Upper lobe of left lung (tissue), 6 donors: ENCODE data around the gene SELENOI. TPM values are rescaled to one million over a fixed set of nuclear protein-coding genes. Genes with fewer than 3 reads are reported as not detected.
A peak's percentile ranks its signal among the peaks of the same experiment; 100 is the strongest.

Experiments
- ATAC-seq, 2 donors: fragments of 200-7000 bp; cut with Tn5 transposase; one replicate each; pipeline ENCODE4 v1.9.1; 2022; ENCODE audit warnings: mild to moderate bottlenecking in 2 of 2, moderate library complexity in 2 of 2; ENCODE audit not compliant: low FRiP score in 2 of 2
- DNase-seq, 2 donors: peaks; one replicate each; pipeline ENCODE4 v3.0.0-alpha.2; 2019 to 2020
- H3K27ac ChIP-seq, 4 donors: fragments of 200-600 bp; sonication (generic); one replicate each; pipeline ENCODE4 v1.5.1; 2016 to 2019
- H3K27me3 ChIP-seq, 4 donors: fragments of 200-600 bp; sonication (generic); one replicate each; pipeline ENCODE4 v1.5.1; 2017 to 2019
- H3K36me3 ChIP-seq, 4 donors: fragments of 200-600 bp; sonication (generic); one replicate each; pipeline ENCODE4 v1.5.1; 2016 to 2019
- H3K4me1 ChIP-seq, 4 donors: fragments of 200-600 bp; sonication (generic); one replicate each; pipeline ENCODE4 v1.5.1; 2018 to 2019
- H3K4me3 ChIP-seq, 4 donors: fragments of 200-600 bp; sonication (generic); one replicate each; pipeline ENCODE4 v1.5.1; 2017 to 2019; ENCODE audit warnings: mild to moderate bottlenecking in 2 of 4, moderate library complexity in 1 of 4
- H3K9me3 ChIP-seq, 4 donors: fragments of 200-600 bp; sonication (generic); one replicate each; pipeline ENCODE4 v1.5.1; 2018 to 2019
- EP300 ChIP-seq, 4 donors: sonication (generic); formaldehyde crosslinking; IDR thresholded peaks; one replicate each; pipeline ENCODE4 v1.5.1; 2017; ENCODE audit warnings: antibody characterized with exemption in 4 of 4, control low read depth in 2 of 4
- POLR2A ChIP-seq, 4 donors: fragments of 450-650 bp; IDR thresholded peaks; one replicate each; pipeline ENCODE4 v1.5.1; 2016 to 2017; ENCODE audit warnings: antibody characterized with exemption in 4 of 4, mild to moderate bottlenecking in 2 of 4
- POLR2AphosphoS5 ChIP-seq, 2 donors: sonication (generic); formaldehyde crosslinking; IDR thresholded peaks; one replicate each; pipeline ENCODE4 v1.5.1; 2017; ENCODE audit warnings: antibody characterized with exemption in 2 of 2
- WGBS, 2 donors: methylation state at CpG; one replicate each; pipeline ENCODE4 v1.1.5; 2017 to 2018; 5-methylcytosine and 5-hydroxymethylcytosine counted together
- total RNA-seq, 6 donors: library from RNA; depleted of rRNA in 4 of 6; stranded (reverse); fragments of >200 nt in 4 of 6; gene quantifications; one replicate each; pipeline versions ENCODE4 v1.1.0 to v1.2.1, GENCODE V29; 2016 to 2021
- TF ChIP-seq, protein P1 (sequence below), 6 experiments: fragments of 450-650 bp in 4 of 6; fragments of 200-600 bp in 2 of 6; sonication (generic) in 2 of 6; IDR thresholded peaks; one replicate each; pipeline ENCODE4 v1.5.1; 2016 to 2019; ENCODE audit warnings: antibody characterized with exemption in 6 of 6
- donor health status: DM: no; HTN: no; CAD: no; lungs with moderate emphysema.
- donor health status: DM: no; HTN: yes; CAD: no; lungs with severe emphysema.

Gene SELENOI
- total RNA-seq, 6 donors from 2014 or later: 6.8 to 21.6 (median 17.2) TPM

DNA sequence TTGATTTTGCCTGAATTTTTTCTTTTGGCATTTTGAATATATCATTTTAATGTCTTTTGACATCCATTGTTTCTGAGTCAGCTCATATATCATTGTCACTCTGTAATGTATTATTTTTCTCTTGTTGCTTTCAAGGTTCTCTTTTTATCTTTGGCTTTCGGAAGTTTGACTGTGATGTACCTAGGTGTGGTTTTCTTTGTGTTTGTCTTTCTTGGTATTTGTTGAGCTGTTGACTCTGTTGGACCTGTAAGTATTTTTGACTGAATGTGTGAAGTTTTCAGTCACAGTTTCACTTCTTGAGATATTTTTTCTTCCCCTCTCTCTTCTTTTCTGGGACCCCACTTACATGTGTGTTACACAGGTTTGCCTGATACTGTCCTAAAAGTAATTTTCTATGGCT, 30.9 kb downstream of the SELENOI start:
- no peaks in the 10 kb centered on the region for H3K9me3 ChIP-seq
- no peaks in the 10 kb centered on the region for H3K27me3 ChIP-seq
- H3K36me3 ChIP-seq: peaks cover 0 to 53% (median 7%) of the 10 kb centered on the region in 4 donors
- no peak for TF ChIP-seq EP300 (IDR thresholded peaks at IDR 0.05)
- TF ChIP-seq, protein P1, sequence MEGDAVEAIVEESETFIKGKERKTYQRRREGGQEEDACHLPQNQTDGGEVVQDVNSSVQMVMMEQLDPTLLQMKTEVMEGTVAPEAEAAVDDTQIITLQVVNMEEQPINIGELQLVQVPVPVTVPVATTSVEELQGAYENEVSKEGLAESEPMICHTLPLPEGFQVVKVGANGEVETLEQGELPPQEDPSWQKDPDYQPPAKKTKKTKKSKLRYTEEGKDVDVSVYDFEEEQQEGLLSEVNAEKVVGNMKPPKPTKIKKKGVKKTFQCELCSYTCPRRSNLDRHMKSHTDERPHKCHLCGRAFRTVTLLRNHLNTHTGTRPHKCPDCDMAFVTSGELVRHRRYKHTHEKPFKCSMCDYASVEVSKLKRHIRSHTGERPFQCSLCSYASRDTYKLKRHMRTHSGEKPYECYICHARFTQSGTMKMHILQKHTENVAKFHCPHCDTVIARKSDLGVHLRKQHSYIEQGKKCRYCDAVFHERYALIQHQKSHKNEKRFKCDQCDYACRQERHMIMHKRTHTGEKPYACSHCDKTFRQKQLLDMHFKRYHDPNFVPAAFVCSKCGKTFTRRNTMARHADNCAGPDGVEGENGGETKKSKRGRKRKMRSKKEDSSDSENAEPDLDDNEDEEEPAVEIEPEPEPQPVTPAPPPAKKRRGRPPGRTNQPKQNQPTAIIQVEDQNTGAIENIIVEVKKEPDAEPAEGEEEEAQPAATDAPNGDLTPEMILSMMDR (IDR thresholded peaks at IDR 0.05): no peak
- no peak for TF ChIP-seq POLR2A (IDR thresholded peaks at IDR 0.05)
- no peak for TF ChIP-seq POLR2AphosphoS5 (IDR thresholded peaks at IDR 0.05)
- DNase-seq: no peak
- no peak for ATAC-seq
- H3K4me3 ChIP-seq: no peak overlapping the region
- H3K4me1 ChIP-seq: no peaks in the 10 kb centered on the region
- no peak overlapping the region for H3K27ac ChIP-seq
- WGBS, 2 donors: 86 to 96% methylated on average over 1 of the region's 1 CpG

DNA sequence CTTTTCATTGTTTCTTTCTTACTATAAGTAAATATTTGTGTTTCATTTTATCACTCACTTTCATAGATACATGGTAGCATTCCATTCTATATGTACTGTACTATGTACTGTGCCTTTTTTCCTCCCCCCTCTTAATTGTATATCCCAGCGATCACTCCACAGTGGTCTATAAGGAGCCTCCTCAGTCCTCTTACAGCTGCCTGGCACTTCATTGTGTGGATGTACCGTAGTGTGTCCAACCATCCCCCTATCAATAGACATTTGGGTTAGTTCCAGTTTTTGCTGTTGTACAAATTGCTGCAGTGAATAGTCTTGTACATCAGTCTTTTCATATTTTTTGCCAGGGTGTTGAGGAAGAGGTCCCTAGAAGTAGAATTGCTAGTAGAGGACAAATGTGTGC, 34.3 kb downstream of the SELENOI start:
- Histone ChIP-seq H3K4me3 (no peak overlapping the region), H3K4me1 (no peaks in the 10 kb centered on the region), H3K9me3 (no peaks in the 10 kb centered on the region), H3K27me3 (no peaks in the 10 kb centered on the region), H3K36me3 (peaks cover 0 to 36% (median 3%) of the 10 kb centered on the region in 4 donors), H3K27ac (no peak overlapping the region)
- WGBS, 2 donors: 82 to 83% methylated on average over 2 of the region's 2 CpGs
- DNase-seq: no peak
- no peak for ATAC-seq
- TF ChIP-seq EP300 (IDR thresholded peaks at IDR 0.05) (no peak), POLR2A (IDR thresholded peaks at IDR 0.05) (no peak), POLR2AphosphoS5 (IDR thresholded peaks at IDR 0.05) (no peak)
- TF ChIP-seq, protein P1 (IDR thresholded peaks at IDR 0.05): no peak

DNA sequence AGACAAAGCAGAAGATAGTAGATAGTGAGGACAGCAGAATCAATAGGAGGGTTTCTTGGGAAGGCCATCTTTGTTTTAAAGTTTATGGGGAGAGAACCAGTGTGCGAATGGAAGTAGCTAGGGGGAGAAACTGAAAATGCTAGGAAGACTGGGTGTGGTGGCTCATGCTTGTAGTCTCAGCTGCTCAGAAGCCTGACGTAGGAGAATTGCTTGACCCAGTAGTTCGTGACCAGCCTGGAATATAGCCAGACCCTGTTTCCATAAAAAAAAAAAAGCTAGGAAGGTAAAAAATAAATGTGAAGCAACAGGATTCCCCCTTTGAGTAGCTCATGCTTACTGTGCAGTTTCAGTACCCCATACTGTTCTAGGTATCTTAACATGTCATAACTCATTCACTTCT, 36.6 kb downstream of the SELENOI start:
- H3K4me3 ChIP-seq: no peak overlapping the region
- DNase-seq (no peak), ATAC-seq (peak in 1 of 2 donors; percentile 44)
- no peak overlapping the region for H3K27ac ChIP-seq
- no peaks in the 10 kb centered on the region for H3K27me3 ChIP-seq
- H3K9me3 ChIP-seq: no peaks in the 10 kb centered on the region
- H3K4me1 ChIP-seq: no peaks in the 10 kb centered on the region
- 88 to 89% methylated on average over 3 of the region's 3 CpGs for WGBS, 2 donors
- peaks cover 0 to 46% (median 6%) of the 10 kb centered on the region in 4 donors for H3K36me3 ChIP-seq
- TF ChIP-seq POLR2A (IDR thresholded peaks at IDR 0.05) (no peak), POLR2AphosphoS5 (IDR thresholded peaks at IDR 0.05) (no peak), EP300 (IDR thresholded peaks at IDR 0.05) (no peak)
- TF ChIP-seq, protein P1 (IDR thresholded peaks at IDR 0.05): no peak

DNA sequence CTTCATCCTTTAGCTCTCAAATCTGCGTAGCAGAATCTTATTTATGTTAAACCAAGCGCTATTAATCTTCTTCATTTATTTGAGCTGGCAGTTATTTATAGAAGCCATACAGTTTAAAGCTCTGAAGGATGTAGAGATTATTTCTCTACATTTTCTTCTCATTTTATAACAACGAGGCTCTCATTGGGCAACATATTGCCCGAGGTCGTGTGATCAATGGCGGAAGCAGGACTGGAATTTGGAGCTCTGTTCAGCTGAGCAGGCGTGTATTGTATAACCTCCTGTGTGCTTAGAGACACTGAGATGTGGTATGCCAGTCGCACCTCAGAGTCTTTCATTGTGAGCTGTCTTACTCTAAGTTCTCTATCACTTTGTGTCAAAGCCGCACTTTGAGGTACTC, 38.2 kb downstream of the SELENOI start:
- Histone ChIP-seq H3K27me3 (no peaks in the 10 kb centered on the region), H3K4me3 (no peak overlapping the region), H3K36me3 (peaks cover 4 to 44% (median 6%) of the 10 kb centered on the region in 4 donors), H3K27ac (no peak overlapping the region), H3K9me3 (no peaks in the 10 kb centered on the region), H3K4me1 (no peaks in the 10 kb centered on the region)
- ATAC-seq (no peak), DNase-seq (no peak)
- WGBS, 2 donors: 90 to 93% methylated on average over 9 of the region's 9 CpGs
- TF ChIP-seq POLR2AphosphoS5 (IDR thresholded peaks at IDR 0.05) (no peak), POLR2A (IDR thresholded peaks at IDR 0.05) (no peak), EP300 (IDR thresholded peaks at IDR 0.05) (no peak)
- TF ChIP-seq, protein P1 (IDR thresholded peaks at IDR 0.05): no peak

DNA sequence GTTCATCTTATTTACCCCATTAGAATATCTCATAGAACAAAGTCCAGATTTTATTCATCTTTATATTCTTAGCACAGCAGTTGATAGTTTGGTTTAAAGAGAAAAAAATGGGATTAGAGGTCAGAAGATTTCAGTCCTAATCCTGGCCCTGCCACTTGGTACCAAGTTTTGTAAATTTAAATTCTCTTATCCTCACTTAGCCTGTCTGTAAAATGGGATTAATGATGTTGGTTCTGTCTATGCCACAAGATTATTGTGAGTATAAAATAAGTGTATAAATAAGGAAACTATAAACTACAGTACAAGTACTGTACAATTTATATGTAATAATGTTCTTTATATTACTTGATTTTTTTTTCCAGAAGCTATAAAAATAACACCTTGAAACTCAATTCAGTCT, 38.7 kb downstream of the SELENOI start:
- TF ChIP-seq EP300 (IDR thresholded peaks at IDR 0.05) (no peak), POLR2AphosphoS5 (IDR thresholded peaks at IDR 0.05) (no peak), POLR2A (IDR thresholded peaks at IDR 0.05) (no peak)
- TF ChIP-seq, protein P1 (IDR thresholded peaks at IDR 0.05): no peak
- no peak overlapping the region for H3K27ac ChIP-seq
- DNase-seq (no peak), ATAC-seq (no peak)
- no peaks in the 10 kb centered on the region for H3K4me1 ChIP-seq
- no peak overlapping the region for H3K4me3 ChIP-seq
- no peaks in the 10 kb centered on the region for H3K27me3 ChIP-seq
- H3K9me3 ChIP-seq: no peaks in the 10 kb centered on the region
- peaks cover 6 to 47% (median 7%) of the 10 kb centered on the region in 4 donors for H3K36me3 ChIP-seq
